ENCODE data around the gene CDK14. TPM values are rescaled to one million over a fixed set of nuclear protein-coding genes. Genes with fewer than 3 reads are reported as not detected.

The CDK14 gene
- total and polyA plus RNA-seq, 2 of the 8 experiments (the other 6 are each of a cell fraction or from before 2014, with no cell fraction given), result 5.5 to 47.3 TPM

DNA sequence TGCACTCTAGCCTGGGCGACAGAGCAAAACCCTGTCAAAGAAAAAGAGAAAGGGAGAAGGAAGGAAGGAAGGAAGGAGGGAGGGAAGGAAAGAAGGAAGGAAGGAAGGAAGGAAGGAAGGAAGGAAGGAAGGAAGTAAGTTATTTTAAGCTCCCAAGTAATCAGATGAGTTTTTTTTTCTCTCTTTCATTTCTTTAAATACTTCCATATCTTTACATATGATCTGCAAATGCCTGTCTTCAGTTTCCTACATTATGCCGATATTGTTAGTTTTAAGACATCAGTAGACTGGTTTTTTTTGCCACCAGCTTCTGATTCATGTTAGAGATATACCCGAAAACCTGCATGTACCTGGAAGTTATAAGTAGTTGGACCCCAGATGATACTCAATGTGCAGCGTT lies 495.5 kb downstream of the CDK14 start (continued):
- TF ChIP-seq, protein P1, sequence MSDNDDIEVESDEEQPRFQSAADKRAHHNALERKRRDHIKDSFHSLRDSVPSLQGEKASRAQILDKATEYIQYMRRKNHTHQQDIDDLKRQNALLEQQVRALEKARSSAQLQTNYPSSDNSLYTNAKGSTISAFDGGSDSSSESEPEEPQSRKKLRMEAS (IDR thresholded peaks at IDR 0.05), result no peak
- no peak for TF ChIP-seq KDM4A (IDR thresholded peaks at IDR 0.05; ENCODE audit: low read depth, low read length, severe bottlenecking)
